Vagina (tissue), 2 donors: ENCODE data around the gene TMEM87B. TPM values are rescaled to one million over a fixed set of nuclear protein-coding genes. Genes with fewer than 3 reads are reported as not detected.

Experiments used
- DNase-seq, 2 donors: peaks; one replicate each; pipeline ENCODE4 v3.0.0-alpha.2; 2017; ENCODE audit errors: extremely low spot score in 2 of 2
- H3K27ac ChIP-seq: fragments of 200-600 bp; sonication (generic); one replicate; pipeline ENCODE4 v1.5.1; 2019
- H3K27me3 ChIP-seq: fragments of 200-600 bp; sonication (generic); one replicate; pipeline ENCODE4 v1.5.1; 2019
- H3K36me3 ChIP-seq, 2 donors: fragments of 200-600 bp; sonication (generic); one replicate each; pipeline ENCODE4 v1.5.1; 2017 to 2019
- H3K4me1 ChIP-seq: fragments of 200-600 bp; sonication (generic); one replicate; pipeline ENCODE4 v1.5.1; 2019
- H3K4me3 ChIP-seq, 2 donors: fragments of 200-600 bp; sonication (generic); 1 replicate in 1 of 2; 2 replicates in 1 of 2; pipeline ENCODE4 v1.5.1; 2016 to 2019
- H3K9me3 ChIP-seq: fragments of 200-600 bp; sonication (generic); one replicate; pipeline ENCODE4 v1.5.1; 2019
- CTCF ChIP-seq, 3 experiments: fragments of 450-650 bp in 2 of 3; fragments of 200-600 bp in 1 of 3; sonication (generic) in 1 of 3; IDR thresholded peaks; one replicate each; pipeline ENCODE4 v1.5.1; 2017 to 2019; ENCODE audit warnings: antibody characterized with exemption in 3 of 3, mild to moderate bottlenecking in 2 of 3, moderate library complexity in 2 of 3
- POLR2A ChIP-seq, 2 donors: fragments of 450-650 bp; IDR thresholded peaks; one replicate each; pipeline ENCODE4 v1.6.1; 2017; ENCODE audit warnings: antibody characterized with exemption in 2 of 2, mild to moderate bottlenecking in 2 of 2, moderate library complexity in 2 of 2
- POLR2AphosphoS5 ChIP-seq, 2 donors: sonication (generic); formaldehyde crosslinking; IDR thresholded peaks; one replicate each; pipeline ENCODE4 v1.9.0; 2017; ENCODE audit warnings: antibody characterized with exemption in 2 of 2, mild to moderate bottlenecking in 2 of 2, low read depth in 1 of 2; ENCODE audit not compliant: insufficient read depth in 1 of 2
- intact Hi-C: fragments of 100-400 bp; cut with DNase I; formaldehyde crosslinking; loops from one replicate; pipeline ENCODE4 v1.15.1; 2023
- total RNA-seq: library from RNA; depleted of rRNA; stranded (reverse); fragments of >200 nt; gene quantifications from one replicate; pipeline ENCODE4 v1.2.3, GENCODE V29; 2016

Gene TMEM87B
- total RNA-seq, 1 donor from 2014 or later, result 18.9 TPM

DNA sequence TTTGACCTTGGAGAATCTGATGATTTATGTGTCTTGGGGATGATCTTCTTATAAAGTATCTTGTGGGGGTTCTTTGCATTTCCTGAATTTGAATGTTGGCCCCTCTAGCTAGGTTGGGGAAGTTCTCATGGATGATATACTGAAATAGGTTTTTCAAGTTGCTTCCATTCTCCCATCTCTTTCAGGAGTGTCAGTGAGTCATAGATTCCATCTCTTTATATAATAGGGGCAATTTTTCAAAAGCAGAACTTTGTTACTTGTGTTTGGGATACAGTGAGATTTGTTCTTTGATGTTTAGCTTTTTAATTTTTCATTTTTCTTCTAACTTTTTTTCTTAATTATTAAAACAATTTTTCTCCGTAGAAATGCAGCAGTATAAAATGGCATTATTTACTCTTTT lies 19.4 kb downstream of the TMEM87B start:
- DNase-seq, result no peak

DNA sequence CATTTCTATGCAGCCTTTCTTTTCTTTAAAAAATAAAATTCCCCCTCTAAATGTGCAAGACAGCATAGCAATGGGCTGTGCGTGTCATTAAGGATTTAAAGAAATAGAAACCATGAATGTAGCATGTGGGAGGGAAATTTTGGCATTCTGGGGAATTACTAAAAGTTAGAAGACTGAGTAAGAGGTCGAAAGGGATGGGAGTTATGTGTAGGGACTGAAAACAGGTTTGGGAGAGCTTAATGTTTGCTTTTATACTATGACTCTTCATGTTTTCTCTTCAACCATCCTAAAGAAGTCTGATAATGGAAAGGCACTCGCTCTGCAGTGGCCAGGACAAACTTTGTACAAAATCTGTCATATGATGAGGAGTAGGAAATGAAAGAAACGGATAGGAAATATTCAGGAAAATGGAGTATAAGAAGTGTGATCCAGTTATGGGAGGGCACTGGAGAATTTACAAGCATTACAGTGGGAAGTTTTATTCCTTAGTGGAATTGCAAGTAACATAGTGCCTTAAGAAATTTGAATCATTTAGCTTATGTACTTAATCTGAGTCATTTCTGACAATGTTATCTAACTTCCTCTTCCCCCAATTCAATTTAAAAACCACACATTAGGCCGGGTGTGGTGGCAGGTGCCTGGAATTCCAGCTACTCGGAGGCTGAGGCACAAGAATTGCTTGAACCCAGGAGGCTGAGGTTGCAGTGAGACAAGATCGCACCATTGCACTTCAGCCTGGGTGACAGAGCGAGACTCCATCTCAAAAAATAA lies 20.6 kb downstream of the TMEM87B start:
- H3K27me3 ChIP-seq, result no peaks in the 10 kb centered on the region
- no peaks in the 10 kb centered on the region for H3K9me3 ChIP-seq
- intact Hi-C loops, result no loop called here
- TF ChIP-seq POLR2A (IDR thresholded peaks at IDR 0.05), result no peak
- TF ChIP-seq POLR2AphosphoS5 (IDR thresholded peaks at IDR 0.05; ENCODE audit: insufficient read depth in 1 of 2, low read depth in 1 of 2), result no peak
- no peak for TF ChIP-seq CTCF (IDR thresholded peaks at IDR 0.05)
- H3K27ac ChIP-seq, result no peak overlapping the region
- DNase-seq, result no peak
- H3K36me3 ChIP-seq, result peaks cover 0 to 16% of the 10 kb centered on the region in 2 donors
- H3K4me1 ChIP-seq, result no peaks in the 10 kb centered on the region
- no peak overlapping the region for H3K4me3 ChIP-seq

More for the DNA sequence above, 19.4 kb downstream of the TMEM87B start:
- Histone ChIP-seq H3K4me1 (no peaks in the 10 kb centered on the region), H3K27ac (no peak overlapping the region), H3K4me3 (no peak overlapping the region), H3K36me3 (peaks cover 0 to 23% of the 10 kb centered on the region in 2 donors), H3K27me3 (no peaks in the 10 kb centered on the region), H3K9me3 (no peaks in the 10 kb centered on the region)
- intact Hi-C loops, result no loop called here
- TF ChIP-seq POLR2AphosphoS5 (IDR thresholded peaks at IDR 0.05; ENCODE audit: insufficient read depth in 1 of 2, low read depth in 1 of 2) (no peak), POLR2A (IDR thresholded peaks at IDR 0.05) (no peak), CTCF (IDR thresholded peaks at IDR 0.05) (no peak)

GRCh38 chr2:112077814-112078213 lies 22.7 kb downstream of the TMEM87B start:
- Histone ChIP-seq H3K27ac (no peak overlapping the region), H3K36me3 (peaks cover 0 to 27% of the 10 kb centered on the region in 2 donors), H3K4me3 (no peak overlapping the region), H3K9me3 (no peaks in the 10 kb centered on the region), H3K27me3 (no peaks in the 10 kb centered on the region), H3K4me1 (no peaks in the 10 kb centered on the region)
- TF ChIP-seq POLR2AphosphoS5 (IDR thresholded peaks at IDR 0.05; ENCODE audit: insufficient read depth in 1 of 2, low read depth in 1 of 2) (no peak), CTCF (IDR thresholded peaks at IDR 0.05) (no peak), POLR2A (IDR thresholded peaks at IDR 0.05) (no peak)
- intact Hi-C loops, result no loop called here
- DNase-seq, result no peak

DNA sequence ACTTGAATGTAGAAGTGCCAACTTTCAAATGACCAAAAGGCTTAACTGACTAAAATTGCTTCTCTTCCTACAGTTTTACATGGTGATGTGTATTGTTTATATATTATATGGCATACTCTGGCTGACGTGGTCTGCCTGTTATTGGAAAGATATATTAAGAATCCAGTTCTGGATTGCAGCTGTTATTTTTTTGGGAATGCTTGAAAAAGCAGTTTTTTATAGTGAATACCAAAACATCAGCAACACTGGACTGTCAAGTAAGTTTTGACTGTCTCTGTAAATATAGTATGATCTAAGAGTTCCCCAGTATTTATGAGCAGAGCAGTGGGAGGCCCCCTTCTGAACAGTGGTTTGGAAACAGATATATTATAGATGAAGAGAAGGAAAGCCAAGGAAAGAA lies 26.2 kb downstream of the TMEM87B start:
- intact Hi-C loops, result no loop called here
- H3K27ac ChIP-seq, result no peak overlapping the region
- H3K4me1 ChIP-seq, result no peaks in the 10 kb centered on the region
- no peaks in the 10 kb centered on the region for H3K27me3 ChIP-seq
- DNase-seq, result no peak
- no peaks in the 10 kb centered on the region for H3K9me3 ChIP-seq
- no peak overlapping the region for H3K4me3 ChIP-seq
- TF ChIP-seq POLR2A (IDR thresholded peaks at IDR 0.05), result no peak
- TF ChIP-seq CTCF (IDR thresholded peaks at IDR 0.05), result no peak
- no peak for TF ChIP-seq POLR2AphosphoS5 (IDR thresholded peaks at IDR 0.05; ENCODE audit: insufficient read depth in 1 of 2, low read depth in 1 of 2)
- peaks cover 0 to 34% of the 10 kb centered on the region in 2 donors for H3K36me3 ChIP-seq

DNA sequence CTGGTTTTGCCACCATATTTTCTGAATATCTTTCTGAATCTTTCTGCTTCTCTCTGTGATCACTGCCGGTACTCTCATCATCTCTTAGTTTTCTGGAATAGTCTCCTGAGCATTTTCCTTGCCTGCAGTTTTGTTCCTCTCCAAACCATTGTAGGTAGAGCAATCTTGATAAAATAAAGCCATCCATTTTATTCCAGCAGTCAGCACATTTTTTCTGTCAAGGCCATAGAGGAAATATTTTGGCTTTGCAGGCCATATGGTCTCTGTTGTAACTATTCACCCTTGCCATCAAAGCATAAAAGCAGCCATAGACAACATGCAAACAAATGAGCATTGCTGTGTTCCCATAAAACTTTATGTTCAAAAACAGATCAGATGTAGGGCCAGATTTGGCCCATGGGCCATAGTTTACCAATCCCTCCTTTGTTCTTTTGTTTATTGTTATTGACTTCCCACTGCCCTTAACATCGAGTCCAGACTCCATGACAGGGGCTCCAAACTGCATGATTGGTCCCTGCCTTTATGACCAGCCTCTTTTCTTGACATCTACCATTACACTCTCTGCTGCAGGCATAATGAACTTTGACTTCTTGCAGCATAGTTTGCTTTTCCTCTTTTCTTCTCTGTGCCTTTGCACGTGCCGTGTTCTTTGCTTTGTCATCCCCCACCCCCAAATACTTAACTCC lies 29.8 kb downstream of the TMEM87B start:
- H3K36me3 ChIP-seq, result peaks cover 0 to 62% of the 10 kb centered on the region in 2 donors
- intact Hi-C loops, result no loop called here
- no peak for DNase-seq
- no peak overlapping the region for H3K27ac ChIP-seq
- no peaks in the 10 kb centered on the region for H3K27me3 ChIP-seq
- TF ChIP-seq POLR2AphosphoS5 (IDR thresholded peaks at IDR 0.05; ENCODE audit: insufficient read depth in 1 of 2, low read depth in 1 of 2) (no peak), POLR2A (IDR thresholded peaks at IDR 0.05) (no peak), CTCF (IDR thresholded peaks at IDR 0.05) (no peak)
- H3K9me3 ChIP-seq, result no peaks in the 10 kb centered on the region
- H3K4me1 ChIP-seq, result no peaks in the 10 kb centered on the region
- no peak overlapping the region for H3K4me3 ChIP-seq
